D721Med (cell line): ENCODE results near the gene NCK2.
"Not testable (repeated sequence)": the region's sequence is repeated elsewhere in the genome, so short reads cannot be mapped to it uniquely, and the experiment has no call there.

Source experiments
- DNase-seq: peaks from one replicate; pipeline ENCODE4 v3.0.0; 2011; ENCODE audit warnings: low spot score; ENCODE audit not compliant: insufficient read length
- FAIRE-seq: peaks from 2 replicates; lab custom pipeline; 2011; peaks lifted over from hg19 to GRCh38; lab: Jason Lieb, UNC
- CTCF ChIP-seq: IDR thresholded peaks from 2 replicates; pipeline ENCODE4 v1.5.1; 2012; ENCODE audit warnings: mild to moderate bottlenecking, control low read depth; ENCODE audit not compliant: insufficient read depth; ENCODE audit errors: missing control alignments

NCK2 gene

GRCh38 chr2:105895990-105896764, 151.5 kb downstream of the NCK2 start:
- DNase-seq (no peak), FAIRE-seq (no peak)
- TF ChIP-seq CTCF, result no peak

GRCh38 chr2:105896765-105897163, 152.1 kb downstream of the NCK2 start:
- FAIRE-seq (no peak), DNase-seq (no peak)
- peak; percentile 10 for TF ChIP-seq CTCF

GRCh38 chr2:105897694-105898093, 153.0 kb downstream of the NCK2 start:
- not testable (repeated sequence) for FAIRE-seq, DNase-seq

DNA sequence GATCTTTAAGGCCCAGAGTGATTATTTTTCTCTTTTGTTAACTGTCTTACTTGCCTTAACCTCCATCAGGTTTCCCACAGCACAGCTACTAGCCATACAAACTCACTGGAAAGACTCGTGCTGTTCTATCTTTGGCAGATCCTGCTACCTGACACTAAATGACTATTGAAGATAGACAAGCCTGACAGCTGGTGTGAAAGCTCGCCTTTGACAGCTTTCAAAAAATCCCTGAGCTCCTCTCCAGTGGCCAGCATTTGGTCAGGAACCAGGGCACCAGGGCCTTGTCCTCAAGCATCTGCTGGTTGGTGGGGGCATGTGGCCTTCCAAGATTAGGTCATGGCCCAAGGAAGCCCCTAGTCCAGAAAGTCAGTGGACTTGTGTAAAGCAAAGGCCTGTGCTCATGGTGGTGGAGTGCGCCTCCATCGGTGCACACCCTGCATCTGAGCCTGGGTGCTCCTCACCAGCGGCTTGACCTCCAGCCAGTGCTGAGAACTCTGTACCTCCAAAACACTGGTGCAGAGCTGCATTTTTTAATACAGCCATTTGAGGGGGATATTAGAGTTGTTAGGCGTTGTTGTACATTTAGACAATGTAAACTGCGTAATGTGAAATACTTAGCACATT, 158.5 kb downstream of the NCK2 start:
- DNase-seq (no peak), FAIRE-seq (no peak)
- no peak for TF ChIP-seq CTCF

DNA sequence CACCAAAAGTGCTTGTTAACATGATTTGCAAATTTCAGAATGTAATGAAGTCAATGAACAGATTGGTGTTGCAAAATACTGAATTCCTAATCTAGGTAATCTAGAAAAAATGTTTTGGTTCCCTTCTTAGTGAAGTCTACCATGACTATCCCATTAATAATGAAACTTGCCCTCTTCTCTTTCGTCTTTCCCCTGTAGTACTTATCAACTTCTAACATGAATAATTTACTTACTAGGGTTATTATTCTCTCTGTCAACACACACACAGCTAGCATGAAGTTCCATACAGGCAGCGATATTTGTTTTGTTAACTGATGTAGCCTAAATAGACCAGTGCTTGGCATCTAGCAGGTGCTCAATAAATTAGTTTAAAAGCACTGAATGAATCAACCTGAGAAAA, 160.2 kb downstream of the NCK2 start:
- TF ChIP-seq CTCF, result no peak
- DNase-seq (no peak), FAIRE-seq (no peak)

GRCh38 chr2:105906481-105906880, 161.8 kb downstream of the NCK2 start:
- TF ChIP-seq CTCF, result no peak
- DNase-seq (no peak), FAIRE-seq (no peak)

- FAIRE-seq, result no peak
These were observed 162.5 kb downstream of the NCK2 start for GRCh38 chr2:105907184-105907583.

More at GRCh38 chr2:105907184-105907583, 162.5 kb downstream of the NCK2 start:
- no peak for DNase-seq
- no peak for TF ChIP-seq CTCF
